Fibroblast of villous mesenchyme (primary cell): ENCODE data around the gene DDX43. TPM values are rescaled to one million over a fixed set of nuclear protein-coding genes. Genes with fewer than 3 reads are reported as not detected.
A peak's percentile ranks its signal among the peaks of the same experiment; 100 is the strongest.

Source experiments
- DNase-seq: peaks from one replicate; pipeline ENCODE4 v3.0.0-alpha.2; 2010; ENCODE audit warnings: low read depth
- H3K4me3 ChIP-seq: 2 replicates; pipeline ENCODE4 v1.5.1; 2011; ENCODE audit warnings: low read depth, mild to moderate bottlenecking, low read length
- total RNA-seq: library from RNA; depleted of rRNA; stranded (reverse); fragments of >200 nt; gene quantifications from 2 replicates; pipeline ENCODE4 v1.2.3, GENCODE V29; 2012
- TF ChIP-seq, protein P1 (sequence below): IDR thresholded peaks from 2 replicates; pipeline ENCODE4 v1.5.1; 2012; ENCODE audit warnings: low read depth, mild to moderate bottlenecking, low read length; ENCODE audit not compliant: insufficient read depth

Gene DDX43
- total RNA-seq, 1 donor, result 0.86 TPM

DNA sequence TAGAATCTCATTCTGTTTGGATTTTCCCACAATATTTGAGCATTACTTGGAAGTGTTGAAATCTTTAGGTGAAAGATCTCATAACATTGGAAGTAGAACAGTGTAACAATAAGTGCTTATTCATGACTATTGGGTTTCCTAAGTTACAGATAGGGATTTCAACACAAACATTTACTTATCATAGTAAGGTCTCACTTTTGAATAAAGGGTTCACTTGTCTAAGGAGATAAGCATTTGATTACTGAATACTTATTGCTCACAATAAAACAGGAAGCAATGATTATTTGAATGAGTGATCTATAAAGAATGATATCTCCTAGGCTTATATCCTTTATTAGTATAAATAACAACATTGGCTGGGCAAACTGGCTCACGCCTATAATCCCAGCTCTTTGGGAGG, 14.8 kb downstream of the DDX43 start:
- no peak for DNase-seq
- TF ChIP-seq, protein P1, sequence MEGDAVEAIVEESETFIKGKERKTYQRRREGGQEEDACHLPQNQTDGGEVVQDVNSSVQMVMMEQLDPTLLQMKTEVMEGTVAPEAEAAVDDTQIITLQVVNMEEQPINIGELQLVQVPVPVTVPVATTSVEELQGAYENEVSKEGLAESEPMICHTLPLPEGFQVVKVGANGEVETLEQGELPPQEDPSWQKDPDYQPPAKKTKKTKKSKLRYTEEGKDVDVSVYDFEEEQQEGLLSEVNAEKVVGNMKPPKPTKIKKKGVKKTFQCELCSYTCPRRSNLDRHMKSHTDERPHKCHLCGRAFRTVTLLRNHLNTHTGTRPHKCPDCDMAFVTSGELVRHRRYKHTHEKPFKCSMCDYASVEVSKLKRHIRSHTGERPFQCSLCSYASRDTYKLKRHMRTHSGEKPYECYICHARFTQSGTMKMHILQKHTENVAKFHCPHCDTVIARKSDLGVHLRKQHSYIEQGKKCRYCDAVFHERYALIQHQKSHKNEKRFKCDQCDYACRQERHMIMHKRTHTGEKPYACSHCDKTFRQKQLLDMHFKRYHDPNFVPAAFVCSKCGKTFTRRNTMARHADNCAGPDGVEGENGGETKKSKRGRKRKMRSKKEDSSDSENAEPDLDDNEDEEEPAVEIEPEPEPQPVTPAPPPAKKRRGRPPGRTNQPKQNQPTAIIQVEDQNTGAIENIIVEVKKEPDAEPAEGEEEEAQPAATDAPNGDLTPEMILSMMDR, result no peak
- H3K4me3 ChIP-seq, result no peak overlapping the region

DNA sequence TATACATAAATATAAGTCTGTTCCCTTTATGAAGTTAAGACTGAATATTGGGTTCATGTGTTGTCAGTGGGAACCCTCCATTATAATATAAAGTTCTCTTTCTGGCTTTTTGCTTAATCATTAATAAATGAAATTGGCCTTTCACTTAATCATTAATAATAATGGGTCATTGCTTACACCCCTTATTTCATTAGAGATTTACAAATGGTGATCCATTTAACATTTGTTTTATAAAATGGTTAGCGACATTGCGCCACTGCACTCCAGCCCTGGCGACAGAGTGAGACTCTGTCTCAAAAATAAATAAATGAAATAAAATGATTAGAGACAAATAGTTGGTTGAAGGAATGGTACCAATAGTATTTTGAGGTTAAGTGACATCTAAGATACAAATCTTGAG, 18.5 kb downstream of the DDX43 start:
- H3K4me3 ChIP-seq, result no peak overlapping the region
- TF ChIP-seq, protein P1, result no peak
- no peak for DNase-seq

DNA sequence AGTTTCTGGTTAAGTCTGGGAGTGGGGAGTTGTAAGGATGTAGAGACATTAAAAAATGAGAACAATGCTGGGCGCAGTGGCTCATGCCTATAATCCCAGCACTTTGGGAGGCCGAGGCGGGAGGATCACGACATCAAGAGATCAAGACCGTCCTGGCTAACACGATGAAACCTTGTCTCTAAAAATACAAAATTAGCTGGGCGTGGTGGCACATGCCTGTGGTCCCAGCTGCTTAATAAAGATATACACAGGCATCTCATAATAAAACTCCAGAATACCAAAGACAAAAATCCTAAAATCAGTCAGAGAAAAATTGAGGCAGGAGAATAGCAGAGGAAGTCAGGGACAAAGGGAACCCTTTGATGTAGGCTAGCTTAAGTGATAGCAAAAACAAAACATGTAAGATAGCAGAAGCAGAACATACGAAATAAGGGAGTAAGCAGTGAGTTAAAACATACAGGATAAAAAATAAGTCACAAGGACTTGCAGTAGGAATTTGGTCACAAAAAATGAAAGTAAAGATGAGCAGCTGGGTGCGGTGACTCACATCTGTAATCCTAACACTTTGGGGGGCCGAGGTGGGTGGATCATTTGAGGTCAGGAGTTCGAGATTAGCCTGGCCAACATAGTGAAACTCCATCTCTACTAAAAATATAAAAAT, 23.6 kb downstream of the DDX43 start:
- H3K4me3 ChIP-seq, result no peak overlapping the region
- TF ChIP-seq, protein P1, result no peak
- DNase-seq, result peak; percentile 60

DNA sequence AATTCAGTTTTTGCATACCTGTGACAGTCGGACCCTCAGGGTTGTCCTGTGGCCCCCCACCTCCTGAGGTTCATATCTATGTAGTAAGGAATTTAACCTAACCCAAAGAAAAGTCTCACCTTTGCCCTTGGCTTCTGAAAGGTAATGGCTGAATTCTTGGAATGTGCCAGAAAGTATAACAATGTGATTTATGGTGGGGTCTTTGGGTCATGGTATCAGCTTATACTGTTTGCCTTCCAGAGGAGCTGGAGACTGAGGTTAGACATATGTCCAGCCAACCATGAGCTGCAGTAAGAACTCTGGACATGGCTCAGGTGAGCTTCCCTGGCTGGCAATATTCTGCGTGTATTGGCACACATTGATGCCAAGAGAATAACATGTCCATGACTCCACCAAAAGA, 26.9 kb downstream of the DDX43 start:
- DNase-seq, result no peak
- TF ChIP-seq, protein P1, result no peak
- no peak overlapping the region for H3K4me3 ChIP-seq

DNA sequence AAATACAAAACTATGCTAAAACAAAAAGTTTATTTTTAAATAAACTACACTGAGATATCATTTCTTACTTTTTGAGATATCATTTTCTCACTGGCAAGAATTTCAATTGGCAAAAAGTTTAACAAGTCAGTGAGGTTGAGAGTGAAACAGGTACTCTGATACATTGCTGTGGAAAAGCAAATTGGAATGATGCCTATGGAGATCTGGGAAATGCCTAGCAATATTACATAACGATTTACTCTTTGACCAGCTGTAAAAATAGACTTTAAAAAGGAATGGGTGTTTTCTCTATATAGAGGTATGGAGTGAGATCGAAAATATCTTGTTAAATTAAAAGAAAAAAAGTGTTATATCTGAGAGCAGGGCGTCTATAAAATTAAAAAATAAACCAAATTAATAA, 40.6 kb downstream of the DDX43 start:
- no peak overlapping the region for H3K4me3 ChIP-seq
- TF ChIP-seq, protein P1, result no peak
- DNase-seq, result no peak

DNA sequence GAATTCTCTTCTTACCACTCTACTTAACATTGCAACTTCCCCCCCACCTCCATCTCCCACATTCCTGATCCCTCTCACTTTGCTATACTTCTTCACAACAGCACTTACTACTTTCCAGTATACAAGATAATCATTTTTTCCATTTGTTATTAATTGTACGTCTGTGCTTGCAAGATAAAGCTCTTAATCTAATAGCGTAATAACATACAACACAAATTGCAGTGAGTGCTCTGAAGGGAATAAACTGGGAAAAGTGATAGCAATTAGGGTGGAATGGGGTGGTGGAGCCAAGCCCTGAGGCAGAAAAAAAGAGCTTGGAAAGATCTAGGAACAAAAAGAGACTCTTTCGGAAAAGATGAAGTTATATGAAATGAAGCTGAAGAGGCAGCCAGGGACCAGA, 48.9 kb downstream of the DDX43 start:
- no peak for DNase-seq
- TF ChIP-seq, protein P1, result no peak
- no peak overlapping the region for H3K4me3 ChIP-seq

DNA sequence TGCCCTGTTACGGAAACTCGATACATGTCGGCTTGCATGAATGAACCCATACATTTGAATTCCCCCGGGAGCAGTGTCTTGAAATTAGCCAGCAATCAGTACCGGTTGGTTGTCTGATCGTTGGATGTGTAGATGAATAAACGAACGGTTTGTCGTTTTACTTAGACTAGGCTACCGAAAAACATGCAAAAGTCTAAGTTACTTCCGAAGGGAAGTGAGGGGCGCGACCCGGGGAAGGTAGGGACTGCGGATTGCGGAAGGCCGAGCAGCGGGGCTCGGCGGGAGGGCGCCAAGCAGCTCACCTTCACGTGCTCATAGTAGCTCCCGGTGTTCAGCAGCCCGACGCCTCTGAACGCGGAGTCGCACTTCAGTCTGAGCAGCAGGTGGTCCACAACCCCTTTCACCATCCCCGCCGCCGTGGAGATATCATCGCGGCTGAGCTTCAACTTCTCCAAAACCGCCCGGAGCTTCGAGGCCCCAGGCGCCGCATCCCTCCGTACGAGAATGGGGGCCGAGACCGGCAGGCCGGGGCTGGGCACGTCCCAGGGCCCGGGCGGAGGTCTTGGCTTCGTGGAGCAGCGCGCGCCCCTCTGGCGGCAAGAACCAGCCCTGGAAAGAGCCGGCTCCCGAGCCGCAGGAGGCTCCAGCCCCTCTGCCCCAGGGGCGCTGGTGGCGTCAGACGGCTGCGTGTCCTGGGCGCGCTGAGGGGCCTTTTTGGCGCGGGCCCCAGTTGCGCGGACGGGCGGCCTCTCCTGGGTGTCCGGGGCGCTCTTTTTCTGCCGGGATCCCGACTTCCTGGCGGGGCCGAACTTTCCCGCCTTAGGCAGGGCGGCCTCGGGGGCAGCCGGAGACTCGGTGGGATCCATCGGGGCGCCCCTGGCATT, 56.8 kb downstream of the DDX43 start:
- TF ChIP-seq, protein P1, result no peak
- DNase-seq, result peak; percentile 50
- peak overlapping the region; percentile 76 for H3K4me3 ChIP-seq
